Activated CD4-positive, alpha-beta T cell treated with anti-CD3 and anti-CD28 coated beads, Interleukin-2, amount 10 ng/mL, durations not matched to agents 7 days and 5 days (primary cell): ENCODE data around the gene THSD7B. TPM values are rescaled to one million over a fixed set of nuclear protein-coding genes. Genes with fewer than 3 reads are reported as not detected.

ENCODE experiments used
- CTCF ChIA-PET: fragments of 350-600 bp; sonication (Branson Sonifier 250); formaldehyde crosslinking; loops from one replicate; lab custom pipeline; 2021; ENCODE audit warnings: antibody characterized with exemption; lab: Charles Lee
- POLR2A ChIA-PET: fragments of 350-600 bp; sonication (Branson Sonifier 250); formaldehyde crosslinking; loops from one replicate; lab custom pipeline; 2021; ENCODE audit warnings: antibody characterized with exemption; lab: Charles Lee
- DNase-seq: peaks from one replicate; pipeline ENCODE4 v3.0.0-alpha.2; 2020
- H3K27ac Mint-ChIP-seq: one replicate; pipeline ENCODE4 v1.8.0; 2021; ENCODE audit warnings: mild to moderate bottlenecking, moderate library complexity, mixed read lengths
- H3K27me3 Mint-ChIP-seq: one replicate; pipeline ENCODE4 v1.8.0; 2021; ENCODE audit warnings: mixed read lengths
- H3K36me3 Mint-ChIP-seq: one replicate; pipeline ENCODE4 v1.8.0; 2021; ENCODE audit warnings: low read depth, mixed read lengths
- H3K4me1 Mint-ChIP-seq: one replicate; pipeline ENCODE4 v1.8.0; 2021; ENCODE audit warnings: mixed read lengths
- H3K4me3 Mint-ChIP-seq: one replicate; pipeline ENCODE4 v1.8.0; 2021; ENCODE audit warnings: mild to moderate bottlenecking, moderate library complexity, mixed read lengths
- H3K9me3 Mint-ChIP-seq: one replicate; pipeline ENCODE4 v1.8.0; 2021; ENCODE audit warnings: mixed read lengths
- total RNA-seq, 2 experiments: library from RNA; stranded (reverse); gene quantifications; one replicate each; pipeline ENCODE4 v1.2.3, GENCODE V29; 2021

THSD7B gene
- total RNA-seq, 2 experiments from 2014 or later: not detected

GRCh38 chr2:137208431-137208891 lies 443.1 kb downstream of the THSD7B start:
- no peak overlapping the region for H3K4me3 Mint-ChIP-seq
- no peak overlapping the region for H3K27ac Mint-ChIP-seq
- no peaks in the 10 kb centered on the region for H3K4me1 Mint-ChIP-seq
- no peak for DNase-seq
- H3K27me3 Mint-ChIP-seq: no peaks in the 10 kb centered on the region
- ChIA-PET POLR2A (no interaction called here), CTCF (no interaction called here)
- H3K9me3 Mint-ChIP-seq: no peaks in the 10 kb centered on the region
- no peaks in the 10 kb centered on the region for H3K36me3 Mint-ChIP-seq

- Mint-ChIP-seq H3K4me1 (no peaks in the 10 kb centered on the region), H3K36me3 (no peaks in the 10 kb centered on the region), H3K9me3 (no peaks in the 10 kb centered on the region), H3K27me3 (no peaks in the 10 kb centered on the region), H3K27ac (no peak overlapping the region), H3K4me3 (no peak overlapping the region)
- ChIA-PET POLR2A (no interaction called here), CTCF (no interaction called here)
- no peak for DNase-seq
These were observed 444.7 kb downstream of the THSD7B start for GRCh38 chr2:137210039-137210438.

GRCh38 chr2:137211761-137212160 lies 446.4 kb downstream of the THSD7B start:
- Mint-ChIP-seq H3K36me3 (no peaks in the 10 kb centered on the region), H3K9me3 (no peaks in the 10 kb centered on the region), H3K4me1 (no peaks in the 10 kb centered on the region), H3K4me3 (no peak overlapping the region), H3K27me3 (no peaks in the 10 kb centered on the region), H3K27ac (no peak overlapping the region)
- POLR2A ChIA-PET: no interaction called here
- CTCF ChIA-PET: no interaction called here
- no peak for DNase-seq

- DNase-seq: no peak
- no peaks in the 10 kb centered on the region for H3K36me3 Mint-ChIP-seq
- H3K4me1 Mint-ChIP-seq: no peaks in the 10 kb centered on the region
- H3K4me3 Mint-ChIP-seq: no peak overlapping the region
- ChIA-PET POLR2A (no interaction called here), CTCF (no interaction called here)
- H3K9me3 Mint-ChIP-seq: no peaks in the 10 kb centered on the region
- H3K27ac Mint-ChIP-seq: no peak overlapping the region
- no peaks in the 10 kb centered on the region for H3K27me3 Mint-ChIP-seq
These were observed 455.2 kb downstream of the THSD7B start for GRCh38 chr2:137220438-137220993.

- no peak for DNase-seq
- no peaks in the 10 kb centered on the region for H3K27me3 Mint-ChIP-seq
- H3K9me3 Mint-ChIP-seq: no peaks in the 10 kb centered on the region
- no peak overlapping the region for H3K27ac Mint-ChIP-seq
- H3K36me3 Mint-ChIP-seq: no peaks in the 10 kb centered on the region
- no peak overlapping the region for H3K4me3 Mint-ChIP-seq
- H3K4me1 Mint-ChIP-seq: no peaks in the 10 kb centered on the region
- POLR2A ChIA-PET: no interaction called here
- CTCF ChIA-PET: no interaction called here
These were observed 456.6 kb downstream of the THSD7B start for GRCh38 chr2:137221797-137222492.

- Mint-ChIP-seq H3K4me1 (no peaks in the 10 kb centered on the region), H3K9me3 (no peaks in the 10 kb centered on the region), H3K36me3 (no peaks in the 10 kb centered on the region), H3K27ac (no peak overlapping the region), H3K27me3 (no peaks in the 10 kb centered on the region), H3K4me3 (no peak overlapping the region)
- ChIA-PET CTCF (no interaction called here), POLR2A (no interaction called here)
- DNase-seq: no peak
These were observed 458.4 kb downstream of the THSD7B start for GRCh38 chr2:137223722-137224121.

GRCh38 chr2:137228566-137228965 lies 463.2 kb downstream of the THSD7B start:
- Mint-ChIP-seq H3K27me3 (no peaks in the 10 kb centered on the region), H3K27ac (no peak overlapping the region), H3K9me3 (no peaks in the 10 kb centered on the region), H3K4me1 (no peaks in the 10 kb centered on the region), H3K36me3 (no peaks in the 10 kb centered on the region), H3K4me3 (no peak overlapping the region)
- DNase-seq: no peak
- ChIA-PET CTCF (no interaction called here), POLR2A (no interaction called here)

- H3K4me1 Mint-ChIP-seq: no peaks in the 10 kb centered on the region
- H3K9me3 Mint-ChIP-seq: no peaks in the 10 kb centered on the region
- H3K27ac Mint-ChIP-seq: no peak overlapping the region
- H3K27me3 Mint-ChIP-seq: no peaks in the 10 kb centered on the region
- H3K36me3 Mint-ChIP-seq: no peaks in the 10 kb centered on the region
- ChIA-PET POLR2A (no interaction called here), CTCF (no interaction called here)
- no peak overlapping the region for H3K4me3 Mint-ChIP-seq
- DNase-seq: no peak
These were observed 464.5 kb downstream of the THSD7B start for GRCh38 chr2:137229834-137230233.

GRCh38 chr2:137231628-137232027 lies 466.3 kb downstream of the THSD7B start:
- no peak for DNase-seq
- Mint-ChIP-seq H3K9me3 (no peaks in the 10 kb centered on the region), H3K27ac (no peak overlapping the region), H3K27me3 (no peaks in the 10 kb centered on the region), H3K4me3 (no peak overlapping the region), H3K36me3 (no peaks in the 10 kb centered on the region), H3K4me1 (no peaks in the 10 kb centered on the region)
- ChIA-PET CTCF (no interaction called here), POLR2A (no interaction called here)

GRCh38 chr2:137232076-137232475 lies 466.7 kb downstream of the THSD7B start:
- DNase-seq: no peak
- POLR2A ChIA-PET: no interaction called here
- Mint-ChIP-seq H3K36me3 (no peaks in the 10 kb centered on the region), H3K4me3 (no peak overlapping the region), H3K27me3 (no peaks in the 10 kb centered on the region), H3K27ac (no peak overlapping the region), H3K4me1 (no peaks in the 10 kb centered on the region), H3K9me3 (no peaks in the 10 kb centered on the region)
- CTCF ChIA-PET: no interaction called here

GRCh38 chr2:137233091-137233490 lies 467.7 kb downstream of the THSD7B start:
- DNase-seq: no peak
- no peak overlapping the region for H3K4me3 Mint-ChIP-seq
- ChIA-PET POLR2A (no interaction called here), CTCF (no interaction called here)
- H3K9me3 Mint-ChIP-seq: no peaks in the 10 kb centered on the region
- no peaks in the 10 kb centered on the region for H3K27me3 Mint-ChIP-seq
- H3K4me1 Mint-ChIP-seq: no peaks in the 10 kb centered on the region
- no peaks in the 10 kb centered on the region for H3K36me3 Mint-ChIP-seq
- H3K27ac Mint-ChIP-seq: no peak overlapping the region

- Mint-ChIP-seq H3K4me3 (no peak overlapping the region), H3K4me1 (no peaks in the 10 kb centered on the region), H3K9me3 (no peaks in the 10 kb centered on the region), H3K36me3 (no peaks in the 10 kb centered on the region), H3K27me3 (no peaks in the 10 kb centered on the region), H3K27ac (no peak overlapping the region)
- POLR2A ChIA-PET: no interaction called here
- DNase-seq: no peak
- CTCF ChIA-PET: no interaction called here
These were observed 471.7 kb downstream of the THSD7B start for GRCh38 chr2:137237055-137237454.

GRCh38 chr2:137238065-137238464 lies 472.7 kb downstream of the THSD7B start:
- POLR2A ChIA-PET: no interaction called here
- no peak for DNase-seq

More at GRCh38 chr2:137238065-137238464, 472.7 kb downstream of the THSD7B start:
- Mint-ChIP-seq H3K4me3 (no peak overlapping the region), H3K36me3 (no peaks in the 10 kb centered on the region), H3K27ac (no peak overlapping the region), H3K9me3 (no peaks in the 10 kb centered on the region), H3K27me3 (no peaks in the 10 kb centered on the region), H3K4me1 (no peaks in the 10 kb centered on the region)
- CTCF ChIA-PET: no interaction called here
